Esophagus squamous epithelium (tissue), 5 donors: ENCODE results near the gene CMTR1. TPM values are rescaled to one million over a fixed set of nuclear protein-coding genes. Genes with fewer than 3 reads are reported as not detected.

Source experiments
- DNase-seq: peaks from one replicate; lab custom pipeline; 2025; lab: John Stamatoyannopoulos, UW
- H3K27ac ChIP-seq, 4 donors: fragments of 200-600 bp; sonication (generic); one replicate each; pipeline ENCODE4 v1.5.1; 2016 to 2019; ENCODE audit warnings: mild to moderate bottlenecking in 1 of 4
- H3K27me3 ChIP-seq, 4 donors: fragments of 200-600 bp; sonication (generic); 1 replicate in 3 of 4; 2 replicates in 1 of 4; pipeline versions ENCODE4 v1.5.1 to v1.6.0; 2017 to 2021; ENCODE audit warnings: antibody characterized with exemption in 1 of 4
- H3K36me3 ChIP-seq, 3 donors: fragments of 200-600 bp; sonication (generic); one replicate each; pipeline ENCODE4 v1.5.1; 2016 to 2019
- H3K4me1 ChIP-seq, 3 donors: fragments of 200-600 bp; sonication (generic); one replicate each; pipeline ENCODE4 v1.5.1; 2017 to 2019
- H3K4me3 ChIP-seq, 4 donors: fragments of 200-600 bp; sonication (generic); 1 replicate in 3 of 4; 2 replicates in 1 of 4; pipeline ENCODE4 v1.5.1; 2016 to 2019; ENCODE audit warnings: mild to moderate bottlenecking in 2 of 4, moderate library complexity in 1 of 4
- H3K9me3 ChIP-seq, 3 donors: fragments of 200-600 bp; sonication (generic); one replicate each; pipeline ENCODE4 v1.5.1; 2016 to 2019
- POLR2A ChIP-seq, 4 donors: fragments of 450-650 bp; IDR thresholded peaks; one replicate each; pipeline ENCODE4 v1.6.1; 2017; ENCODE audit warnings: antibody characterized with exemption in 4 of 4, mild to moderate bottlenecking in 4 of 4, moderate library complexity in 3 of 4
- WGBS, 2 donors: methylation state at CpG; one replicate each; pipeline ENCODE4 v1.1.5; 2018; 5-methylcytosine and 5-hydroxymethylcytosine counted together
- intact Hi-C: fragments of 100-400 bp; cut with DNase I; formaldehyde crosslinking; loops from one replicate; pipeline ENCODE4 v1.15.0; 2022
- total RNA-seq, 4 donors: library from RNA; depleted of rRNA; stranded (reverse); fragments of >200 nt; gene quantifications; one replicate each; pipeline ENCODE4 v1.1.0, GENCODE V29; 2016
- TF ChIP-seq, protein P1 (sequence below), 6 experiments: fragments of 450-650 bp in 4 of 6; fragments of 200-600 bp in 2 of 6; sonication (generic) in 2 of 6; IDR thresholded peaks; one replicate each; pipeline ENCODE4 v1.5.1; 2016 to 2019; ENCODE audit warnings: antibody characterized with exemption in 6 of 6, mild to moderate bottlenecking in 4 of 6, moderate library complexity in 4 of 6
- donor health status: DM: yes; HTN: yes; CAD: no.

The CMTR1 gene
- total RNA-seq, 4 donors from 2014 or later, result 15.2 to 30.5 (median 20.5) TPM

DNA sequence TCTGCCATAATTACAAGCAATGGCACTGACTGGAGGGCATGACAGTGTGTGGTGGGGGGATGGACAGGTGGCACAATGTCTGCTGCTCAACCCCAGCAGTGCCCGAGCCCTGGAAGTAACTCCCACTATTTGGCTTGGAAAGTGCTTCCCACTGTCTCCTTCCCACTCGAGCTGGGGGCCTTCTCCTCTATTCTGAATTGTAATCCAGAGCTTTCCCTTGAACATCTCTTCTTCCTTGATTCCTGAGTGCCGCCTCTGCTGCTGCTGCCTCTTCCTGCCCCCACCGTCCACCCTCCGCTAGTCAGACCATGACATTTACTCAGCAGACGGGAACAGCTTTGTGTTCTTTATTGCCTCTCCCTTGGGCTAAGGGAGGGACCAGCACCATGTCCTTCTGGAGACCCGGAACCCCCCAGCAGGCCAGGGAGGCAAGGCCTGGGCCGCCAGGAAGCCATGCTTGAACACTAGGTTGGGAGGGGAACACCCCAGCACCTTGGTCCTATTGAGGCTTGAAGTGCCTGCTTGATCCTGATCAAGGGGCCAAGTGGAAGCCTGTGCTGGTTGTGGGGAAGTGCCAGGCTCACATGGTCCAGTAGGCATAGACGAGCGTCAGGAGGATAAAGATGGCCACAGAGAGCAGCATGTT is 49.7 kb downstream of the CMTR1 start:
- H3K4me3 ChIP-seq, result no peak overlapping the region
- intact Hi-C loops, result loop anchor here (5.0 to 10.0 kb wide), 2 partner anchors 85 to 212 kb away; partner anchors contain the start of gene MDGA1
- no peak for TF ChIP-seq POLR2A (IDR thresholded peaks at IDR 0.05)
- TF ChIP-seq, protein P1, sequence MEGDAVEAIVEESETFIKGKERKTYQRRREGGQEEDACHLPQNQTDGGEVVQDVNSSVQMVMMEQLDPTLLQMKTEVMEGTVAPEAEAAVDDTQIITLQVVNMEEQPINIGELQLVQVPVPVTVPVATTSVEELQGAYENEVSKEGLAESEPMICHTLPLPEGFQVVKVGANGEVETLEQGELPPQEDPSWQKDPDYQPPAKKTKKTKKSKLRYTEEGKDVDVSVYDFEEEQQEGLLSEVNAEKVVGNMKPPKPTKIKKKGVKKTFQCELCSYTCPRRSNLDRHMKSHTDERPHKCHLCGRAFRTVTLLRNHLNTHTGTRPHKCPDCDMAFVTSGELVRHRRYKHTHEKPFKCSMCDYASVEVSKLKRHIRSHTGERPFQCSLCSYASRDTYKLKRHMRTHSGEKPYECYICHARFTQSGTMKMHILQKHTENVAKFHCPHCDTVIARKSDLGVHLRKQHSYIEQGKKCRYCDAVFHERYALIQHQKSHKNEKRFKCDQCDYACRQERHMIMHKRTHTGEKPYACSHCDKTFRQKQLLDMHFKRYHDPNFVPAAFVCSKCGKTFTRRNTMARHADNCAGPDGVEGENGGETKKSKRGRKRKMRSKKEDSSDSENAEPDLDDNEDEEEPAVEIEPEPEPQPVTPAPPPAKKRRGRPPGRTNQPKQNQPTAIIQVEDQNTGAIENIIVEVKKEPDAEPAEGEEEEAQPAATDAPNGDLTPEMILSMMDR (IDR thresholded peaks at IDR 0.05), result no peak
- H3K36me3 ChIP-seq, result peaks cover 5 to 77% (median 34%) of the 10 kb centered on the region in 3 donors
- peaks cover 0 to 7% (median 3%) of the 10 kb centered on the region in 3 donors for H3K4me1 ChIP-seq
- H3K27me3 ChIP-seq, result no peaks in the 10 kb centered on the region
- WGBS, 2 donors, result 81 to 89% methylated on average over 6 to 8 of the region's 10 CpGs
- no peaks in the 10 kb centered on the region for H3K9me3 ChIP-seq
- H3K27ac ChIP-seq, result no peak overlapping the region
- no peak for DNase-seq

DNA sequence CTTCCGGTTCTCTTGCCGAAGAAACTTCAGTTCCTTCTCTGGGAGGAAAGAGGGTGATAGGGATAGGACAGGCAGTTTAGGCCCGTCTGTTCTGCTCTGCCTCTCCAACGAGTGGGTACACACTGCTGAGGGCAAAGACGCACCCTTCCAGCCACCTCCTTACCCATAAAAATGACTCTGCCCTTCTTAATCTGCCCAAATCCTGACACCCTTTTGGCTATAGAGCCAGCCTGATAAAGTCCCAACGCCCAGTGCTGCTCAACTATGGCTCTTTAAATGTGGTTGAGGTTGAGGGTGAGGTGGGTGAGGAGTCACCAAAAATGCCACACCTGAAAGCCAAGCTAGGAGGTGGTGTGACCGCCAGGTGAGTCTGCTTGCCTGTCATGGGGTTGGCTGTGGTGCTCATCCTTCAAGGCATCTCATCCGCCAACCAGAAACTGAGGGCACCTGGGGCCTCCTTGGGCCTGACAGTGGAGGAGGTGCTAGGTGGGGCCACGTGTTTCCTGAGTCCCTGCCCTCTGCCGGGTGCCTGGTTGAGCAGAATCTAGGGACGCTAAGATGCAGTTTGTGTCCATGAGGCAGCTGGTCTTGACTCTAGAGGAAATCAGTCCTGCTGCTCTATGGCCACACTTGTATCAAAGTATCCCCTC is 50.4 kb downstream of the CMTR1 start:
- H3K4me3 ChIP-seq, result no peak overlapping the region
- no peaks in the 10 kb centered on the region for H3K9me3 ChIP-seq
- 86 to 91% methylated on average over 4 to 6 of the region's 11 CpGs for whole genome bisulfite sequencing, 2 donors
- intact Hi-C loops, result loop anchor here (5.0 to 10.0 kb wide), 2 partner anchors 84 to 211 kb away; partner anchors contain the start of gene MDGA1
- no peaks in the 10 kb centered on the region for H3K27me3 ChIP-seq
- peaks cover 5 to 70% (median 34%) of the 10 kb centered on the region in 3 donors for H3K36me3 ChIP-seq
- H3K4me1 ChIP-seq, result peaks cover 0 to 7% (median 3%) of the 10 kb centered on the region in 3 donors
- no peak for DNase-seq
- TF ChIP-seq, protein P1 (IDR thresholded peaks at IDR 0.05), result no peak
- TF ChIP-seq POLR2A (IDR thresholded peaks at IDR 0.05), result no peak
- H3K27ac ChIP-seq, result no peak overlapping the region

DNA sequence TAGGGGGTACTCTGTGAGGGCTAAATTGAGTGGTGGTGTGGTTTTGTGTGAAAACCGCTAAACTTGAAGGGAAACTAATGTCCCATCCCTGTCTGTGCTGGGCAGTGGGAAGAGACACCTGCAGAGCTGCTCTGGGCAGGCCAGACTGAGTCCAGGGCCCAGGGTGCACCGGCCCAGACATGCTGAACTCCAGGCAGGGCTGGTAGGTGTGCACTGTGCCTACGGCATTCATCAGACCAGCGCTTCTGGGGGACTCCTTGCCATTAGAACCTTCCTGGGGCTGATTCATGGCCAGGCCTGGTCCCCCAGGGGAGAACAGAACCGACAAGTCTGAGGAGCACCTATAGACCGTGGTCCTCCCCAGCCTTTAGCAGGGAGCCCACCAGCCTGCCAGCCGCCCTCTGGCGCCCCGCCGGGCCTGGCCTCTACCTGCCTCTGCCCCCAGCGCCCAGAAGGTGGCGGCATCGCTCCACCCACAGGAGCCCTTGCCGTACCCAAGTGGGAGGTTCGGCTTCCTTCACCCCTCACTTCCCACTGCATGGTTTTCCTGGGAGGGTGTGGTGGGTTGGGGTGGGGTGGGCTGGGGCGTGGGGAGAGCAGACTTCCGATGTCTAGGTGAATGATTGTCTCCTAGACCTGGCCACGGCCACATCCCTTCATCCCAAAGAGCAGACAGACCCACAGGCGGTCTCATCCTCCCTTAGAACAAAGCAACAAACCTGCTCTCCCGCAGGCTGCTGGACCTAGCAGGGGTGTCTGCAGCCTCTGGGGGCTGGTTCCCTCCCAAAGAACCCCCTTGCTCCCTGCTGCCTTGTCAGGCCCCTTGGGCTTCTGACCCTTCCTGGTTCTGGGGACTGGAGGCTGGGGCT is 51.1 kb downstream of the CMTR1 start:
- no peaks in the 10 kb centered on the region for H3K9me3 ChIP-seq
- 59% methylated on average over 7 of the region's 20 CpGs; no CpG with 5 or more reads in 1 of the 2 donors for WGBS, 2 donors
- H3K36me3 ChIP-seq, result peaks cover 5 to 63% (median 32%) of the 10 kb centered on the region in 3 donors
- H3K27ac ChIP-seq, result no peak overlapping the region
- no peak for DNase-seq
- no peaks in the 10 kb centered on the region for H3K27me3 ChIP-seq
- peaks cover 0 to 7% (median 3%) of the 10 kb centered on the region in 3 donors for H3K4me1 ChIP-seq
- TF ChIP-seq POLR2A (IDR thresholded peaks at IDR 0.05), result no peak
- TF ChIP-seq, protein P1 (IDR thresholded peaks at IDR 0.05), result peak; percentile 71 to 91 (median 80)
- intact Hi-C loops, result loop anchor here (5.0 to 10.0 kb wide), 2 partner anchors 83 to 211 kb away; partner anchors contain the start of gene MDGA1
- no peak overlapping the region for H3K4me3 ChIP-seq

DNA sequence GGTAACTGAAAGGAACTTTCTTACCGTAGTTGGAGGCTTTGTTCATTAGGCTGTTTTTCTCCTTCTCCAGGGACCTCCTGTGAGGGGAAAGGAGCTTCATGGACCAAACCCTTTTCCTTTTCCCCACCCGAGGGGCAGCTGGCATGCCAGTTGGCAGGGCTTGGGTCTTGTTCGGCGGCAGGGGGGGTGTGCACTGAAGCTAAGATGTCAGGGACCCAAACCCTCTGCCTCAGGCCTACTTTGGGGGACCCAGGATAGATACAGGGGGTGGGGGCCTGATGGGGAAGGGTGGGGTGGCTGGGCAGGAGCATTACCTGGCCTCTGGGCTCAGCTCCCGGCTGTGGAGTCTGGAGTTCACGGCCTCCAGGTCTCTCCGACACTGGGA is 51.8 kb downstream of the CMTR1 start:
- no peak for DNase-seq
- WGBS, 2 donors, result 88 to 95% methylated on average over 3 of the region's 7 CpGs
- intact Hi-C loops, result loop anchor here (5.0 to 10.0 kb wide), 2 partner anchors 83 to 210 kb away; partner anchors contain the start of gene MDGA1
- TF ChIP-seq, protein P1 (IDR thresholded peaks at IDR 0.05), result no peak
- TF ChIP-seq POLR2A (IDR thresholded peaks at IDR 0.05), result no peak
- H3K27ac ChIP-seq, result no peak overlapping the region
- H3K9me3 ChIP-seq, result no peaks in the 10 kb centered on the region
- peaks cover 0 to 9% (median 3%) of the 10 kb centered on the region in 3 donors for H3K4me1 ChIP-seq
- H3K27me3 ChIP-seq, result no peaks in the 10 kb centered on the region
- H3K36me3 ChIP-seq, result peaks cover 5 to 56% (median 27%) of the 10 kb centered on the region in 3 donors
- no peak overlapping the region for H3K4me3 ChIP-seq
